RKO (cell line): ENCODE measurements around the gene GNG11.
"Not testable (repeated sequence)": the region's sequence is repeated elsewhere in the genome, so short reads cannot be mapped to it uniquely, and the experiment has no call there.

Experiments used
- DNase-seq: peaks from one replicate; pipeline ENCODE4 v3.0.0-alpha.2; 2016; ENCODE audit warnings: low spot score

The GNG11 gene

DNA sequence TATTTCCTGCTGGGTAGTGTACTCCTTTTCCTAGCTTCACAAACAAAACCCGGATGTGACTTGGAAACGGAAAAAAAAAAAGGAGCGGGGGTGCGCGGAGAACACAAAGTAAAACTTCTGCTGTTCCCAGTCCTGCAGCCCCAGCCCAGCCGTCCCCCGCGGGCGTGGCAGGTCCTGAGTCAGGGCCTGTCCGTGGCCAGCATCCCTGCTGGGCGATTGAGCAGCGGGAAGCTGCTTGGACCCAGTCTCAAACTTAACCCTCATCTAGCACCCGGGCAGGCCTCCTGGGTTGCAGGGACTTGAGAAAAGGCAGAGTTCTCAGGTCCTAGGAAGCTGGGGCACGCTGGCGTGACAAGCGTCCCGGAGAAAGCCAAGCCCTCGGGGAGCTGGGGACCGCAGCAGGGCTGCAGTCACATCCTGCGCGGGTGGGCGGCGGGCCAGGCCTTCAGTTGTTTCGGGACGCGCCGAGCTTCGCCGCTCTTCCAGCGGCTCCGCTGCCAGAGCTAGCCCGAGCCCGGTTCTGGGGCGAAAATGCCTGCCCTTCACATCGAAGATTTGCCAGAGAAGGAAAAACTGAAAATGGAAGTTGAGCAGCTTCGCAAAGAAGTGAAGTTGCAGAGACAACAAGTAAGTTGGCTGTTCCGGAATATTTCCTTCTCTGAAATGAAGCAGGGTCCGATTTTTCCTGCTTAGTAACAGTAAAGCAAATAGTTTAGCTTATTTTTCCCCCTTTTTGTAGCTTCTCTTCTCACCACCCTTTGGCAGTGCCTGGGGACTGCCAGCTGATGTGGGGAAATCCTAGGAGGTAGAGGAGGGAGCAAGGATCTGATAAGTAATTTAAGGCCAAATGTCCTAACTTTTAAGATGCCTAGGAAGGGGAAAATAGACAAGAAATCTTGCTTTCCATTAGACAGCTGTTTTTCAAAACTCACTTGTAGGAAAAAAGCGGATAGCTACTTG lies at the start of gene GNG11:
Gene GNG11 (plus strand): TSS at position 129 of the 960 bp plus-strand sequence. CDS start 403 bp downstream, at position 532.
- no peak for DNase-seq

DNA sequence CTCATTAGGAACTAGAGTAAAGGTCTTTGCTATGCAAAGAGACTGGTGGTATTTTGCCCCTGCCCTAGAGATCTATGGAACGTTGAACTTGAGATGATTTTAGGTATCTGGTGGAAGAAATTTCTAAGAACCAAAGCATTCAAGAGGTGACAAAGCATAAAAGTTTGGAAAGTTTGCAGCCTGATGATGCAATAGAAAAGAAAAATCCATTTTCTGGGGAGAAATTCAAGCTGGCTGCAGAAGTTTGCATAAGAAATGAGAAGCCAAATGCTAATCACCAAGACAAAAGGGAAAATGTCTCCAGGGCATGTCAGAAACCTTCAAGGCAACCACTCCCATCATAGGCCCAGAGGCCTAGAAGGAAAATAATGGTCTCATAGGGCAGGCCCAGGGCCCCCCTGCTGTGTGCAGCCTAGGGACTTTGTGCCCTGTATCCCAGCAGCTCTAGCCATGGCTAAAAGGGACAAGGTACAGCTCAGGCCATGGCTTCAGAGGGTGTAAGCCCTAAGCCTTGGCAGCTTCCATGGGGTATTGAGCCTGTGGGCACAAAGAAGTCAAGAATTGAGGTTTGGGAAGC lies 47.4 kb upstream of the GNG11 start:
- no peak for DNase-seq

DNA sequence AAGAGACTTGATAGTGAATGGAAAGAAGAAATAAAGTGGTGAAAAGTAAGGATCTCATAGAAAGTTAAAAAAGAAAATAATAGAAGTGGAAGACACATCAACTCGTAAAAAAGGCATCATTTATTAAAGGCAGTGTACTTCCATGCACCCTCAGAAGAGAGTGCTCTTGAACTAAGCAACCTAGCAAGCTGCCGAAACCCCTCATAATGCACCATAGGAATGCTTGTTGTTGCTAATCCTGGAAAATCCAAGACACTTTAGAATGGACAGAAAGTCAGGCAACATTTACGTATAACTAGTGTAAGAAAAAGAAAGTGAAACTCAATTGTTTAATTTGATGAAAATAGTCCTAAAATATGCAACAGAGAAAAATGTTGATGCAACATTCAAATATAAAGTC lies 43.8 kb upstream of the GNG11 start:
- DNase-seq: no peak

GRCh38 chr7:93879356-93879755 lies 42.2 kb upstream of the GNG11 start:
- no peak for DNase-seq

- DNase-seq: no peak
Observed at GRCh38 chr7:93882468-93882867, 39.1 kb upstream of the GNG11 start.

GRCh38 chr7:93883078-93883916 lies 38.2 kb upstream of the GNG11 start:
- DNase-seq: no peak

- DNase-seq: no peak
Observed at GRCh38 chr7:93883917-93884345, 37.6 kb upstream of the GNG11 start.

GRCh38 chr7:93884541-93884940 lies 37.0 kb upstream of the GNG11 start:
- no peak for DNase-seq

DNA sequence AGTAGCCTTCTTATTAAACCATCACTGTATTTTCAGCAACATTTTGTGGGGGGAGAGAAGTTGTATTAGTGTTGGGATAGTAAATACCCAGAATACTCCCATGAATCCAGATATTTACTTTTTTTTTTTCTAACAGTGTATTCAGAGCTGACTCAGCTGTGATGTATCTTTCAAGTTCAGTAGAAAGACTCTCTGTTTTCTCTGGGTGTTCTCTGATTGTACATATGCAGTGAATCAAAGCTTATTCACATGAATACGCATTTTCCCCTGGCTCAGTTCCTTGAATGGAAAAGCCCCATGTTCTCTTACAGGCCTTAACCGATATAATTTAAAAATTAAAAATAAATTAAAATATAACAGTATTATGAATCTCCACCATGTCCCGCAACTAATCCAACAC lies 32.3 kb upstream of the GNG11 start:
- DNase-seq: peak; percentile 45

- DNase-seq: no peak
Observed at GRCh38 chr7:93890041-93890463, 31.5 kb upstream of the GNG11 start.

- no peak for DNase-seq
Observed at GRCh38 chr7:93890464-93891068, 31.0 kb upstream of the GNG11 start, which contains the start of gene TFPI2. TSS of gene TFPI2 (minus strand) at chr7:93890753. CDS start at chr7:93890678, 75 bp downstream.

DNA sequence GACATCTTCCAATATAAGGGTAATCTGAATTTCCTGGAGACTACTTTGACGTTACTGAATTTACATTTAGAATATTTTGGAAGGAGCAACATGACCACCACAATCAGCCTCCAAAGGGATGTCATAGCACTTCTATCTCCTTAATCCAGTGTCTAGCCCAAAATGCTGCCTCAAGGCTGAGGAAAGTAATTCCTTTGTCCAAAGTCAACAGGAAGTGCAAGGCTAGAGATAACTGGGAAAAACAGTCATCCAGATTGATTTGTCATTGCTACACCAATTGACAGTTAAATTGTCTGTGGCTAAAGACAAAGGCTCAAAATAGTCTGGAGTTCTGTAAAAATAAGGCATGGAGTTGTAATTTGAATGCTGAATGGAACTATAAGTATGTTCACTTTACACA lies 27.1 kb upstream of the GNG11 start:
- DNase-seq: no peak

- DNase-seq: no peak
Observed at GRCh38 chr7:93894966-93895640, 26.4 kb upstream of the GNG11 start.

DNA sequence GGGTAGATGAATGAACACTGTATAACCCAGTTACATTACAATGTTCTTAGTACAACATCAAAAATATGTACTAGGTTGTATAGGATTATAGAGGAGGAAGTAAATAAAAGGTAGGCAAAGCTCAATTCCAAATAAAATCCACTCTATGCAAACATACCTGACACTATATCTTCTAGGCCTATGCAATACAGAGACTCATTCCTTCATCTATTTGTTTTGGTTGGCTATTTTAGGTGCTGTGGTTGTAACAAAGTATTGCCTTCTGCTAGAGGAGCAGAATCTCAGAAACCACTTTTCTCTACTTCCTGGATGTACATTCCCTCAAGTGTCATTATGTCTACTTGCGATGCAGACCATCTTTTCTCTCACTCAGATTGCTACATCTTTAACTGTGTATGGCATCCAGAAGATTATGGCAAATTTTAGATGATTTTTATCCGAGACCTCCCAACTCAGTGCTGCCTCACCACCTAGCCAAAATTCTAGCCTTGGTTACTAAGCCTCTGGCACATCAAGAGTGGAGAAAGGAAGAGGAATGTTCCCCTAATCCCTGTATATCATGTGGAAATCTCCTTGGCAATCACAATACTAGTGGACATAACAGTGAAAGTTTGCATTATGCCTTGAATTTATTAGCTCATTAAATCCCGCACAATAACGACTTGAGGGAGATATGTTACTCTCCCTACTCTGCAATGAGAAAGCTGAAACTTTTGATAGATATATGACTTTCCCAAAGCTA lies 25.5 kb upstream of the GNG11 start:
- DNase-seq: no peak

DNA sequence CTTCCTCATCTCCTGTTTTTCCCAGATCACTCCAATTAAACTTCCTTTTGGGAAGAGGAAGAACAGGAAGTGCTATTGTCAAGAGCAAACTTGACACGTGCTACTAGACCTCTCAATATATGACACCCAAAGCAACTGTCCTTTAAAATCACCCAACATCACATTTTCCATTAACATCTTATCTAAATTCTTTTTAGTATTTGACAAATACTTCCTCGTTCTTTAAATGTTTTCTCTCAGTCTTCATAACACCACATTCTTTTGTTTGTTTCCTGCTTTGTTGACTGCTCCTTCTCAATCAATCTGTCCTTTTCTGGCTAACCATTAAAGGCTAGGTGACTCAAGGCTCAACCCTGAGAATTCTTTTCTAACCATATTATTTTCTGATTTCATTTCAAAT lies 23.9 kb upstream of the GNG11 start:
- no peak for DNase-seq

GRCh38 chr7:93902777-93903423 lies 18.6 kb upstream of the GNG11 start:
- peak; percentile 46 for DNase-seq

DNA sequence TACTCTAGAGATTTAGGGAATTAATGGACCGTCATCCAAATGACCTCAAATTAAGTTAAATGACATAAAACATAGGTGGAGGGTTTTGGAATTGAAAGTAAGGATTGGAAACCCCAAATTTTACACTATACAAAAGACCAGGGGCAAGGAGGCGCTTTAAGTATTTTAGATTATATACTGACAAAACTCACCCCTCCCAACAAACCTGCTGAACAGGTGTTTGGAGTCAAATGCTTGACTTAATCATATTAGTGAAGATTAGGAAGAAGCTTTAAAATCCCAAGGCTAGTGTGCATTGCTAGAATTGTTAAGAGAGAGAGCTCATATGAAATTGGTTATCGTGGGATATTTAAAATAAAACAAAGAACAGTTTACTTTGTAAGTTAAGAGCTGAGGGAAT lies 15.3 kb upstream of the GNG11 start, which contains the start of gene GNGT1:
Gene GNGT1 (plus strand): TSS at position 301 of the 400 bp plus-strand sequence. CDS start 180 bp downstream, outside the sequence.
- no peak for DNase-seq

- no peak for DNase-seq
Observed at GRCh38 chr7:93910076-93910994, 11.2 kb upstream of the GNG11 start.

- DNase-seq: not testable (repeated sequence)
Observed at GRCh38 chr7:93911242-93911641, 10.3 kb upstream of the GNG11 start.
